GM11168 (cell line): ENCODE results near the gene RHOV.

Source experiments
- in situ Hi-C: fragments of 300-500 bp; cut with MboI; formaldehyde crosslinking; loops from one replicate; pipeline ENCODE4 v1.12.0; 2022; ENCODE audit warnings: low sequenced_read_pairs; ENCODE audit not compliant: unreplicated experiment

Gene RHOV

GRCh38 chr15:40906091-40906990, 32.3 kb upstream of the RHOV start:
- in situ Hi-C loops: no loop called here

- in situ Hi-C loops: no loop called here
These were observed 30.6 kb upstream of the RHOV start for GRCh38 chr15:40904552-40905201.

- in situ Hi-C loops: no loop called here
These were observed 28.8 kb upstream of the RHOV start for GRCh38 chr15:40902605-40903561.

- in situ Hi-C loops: no loop called here
These were observed 27.0 kb upstream of the RHOV start for GRCh38 chr15:40901053-40901443.

GRCh38 chr15:40900256-40901052, 26.4 kb upstream of the RHOV start:
- in situ Hi-C loops: no loop called here

GRCh38 chr15:40899536-40900207, 25.6 kb upstream of the RHOV start:
- in situ Hi-C loops: no loop called here

- in situ Hi-C loops: loop anchor here (5.0 kb wide), 1 partner anchor 38 kb away; no protein-coding TSS in a partner anchor
These were observed 20.8 kb upstream of the RHOV start for GRCh38 chr15:40894681-40895448.

GRCh38 chr15:40893733-40894680, 20.0 kb upstream of the RHOV start, which contains the start of gene VPS18:
VPS18 (plus strand) TSS chr15:40894450; CDS start chr15:40894769, 319 bp downstream.
- in situ Hi-C loops: loop anchor here (5.0 kb wide), 1 partner anchor 37 kb away; no protein-coding TSS in a partner anchor

- in situ Hi-C loops: loop anchor here (5.0 kb wide), 1 partner anchor 36 kb away; no protein-coding TSS in a partner anchor
These were observed 19.1 kb upstream of the RHOV start for GRCh38 chr15:40893019-40893670.

- in situ Hi-C loops: loop anchor here (5.0 kb wide), 1 partner anchor 35 kb away; no protein-coding TSS in a partner anchor
These were observed 18.5 kb upstream of the RHOV start for GRCh38 chr15:40892447-40893012.

- in situ Hi-C loops: loop anchor here (5.0 kb wide), 1 partner anchor 35 kb away; no protein-coding TSS in a partner anchor
These were observed 17.9 kb upstream of the RHOV start for GRCh38 chr15:40891810-40892446.

GRCh38 chr15:40891138-40891537, 17.1 kb upstream of the RHOV start:
- in situ Hi-C loops: loop anchor here (5.0 kb wide), 1 partner anchor 34 kb away; no protein-coding TSS in a partner anchor

GRCh38 chr15:40889112-40889511, 15.1 kb upstream of the RHOV start:
- in situ Hi-C loops: no loop called here

GRCh38 chr15:40886586-40886985, 12.6 kb upstream of the RHOV start:
- in situ Hi-C loops: no loop called here

- in situ Hi-C loops: no loop called here
These were observed 7.3 kb upstream of the RHOV start for GRCh38 chr15:40881351-40881750.
